SJSA1 (cell line): ENCODE data around the gene SLC17A9. TPM values are rescaled to one million over a fixed set of nuclear protein-coding genes. Genes with fewer than 3 reads are reported as not detected.

Experiments used
- DNase-seq, 2 experiments: peaks; one replicate each; pipeline ENCODE4 v3.0.0-alpha.2; 2015 to 2020; ENCODE audit warnings: low spot score in 2 of 2, low read depth in 1 of 2
- H3K27ac ChIP-seq: fragments of 250-450 bp; sonication (Bioruptor Pico); 2 replicates; pipeline ENCODE4 v1.5.1; 2020; ENCODE audit warnings: mild to moderate bottlenecking, moderate library complexity
- H3K27me3 ChIP-seq: fragments of 250-450 bp; sonication (Bioruptor Pico); replicated peaks from 2 replicates; pipeline ENCODE4 v1.5.1; 2020; ENCODE audit warnings: mild to moderate bottlenecking, moderate library complexity
- H3K36me3 ChIP-seq: fragments of 250-450 bp; sonication (Bioruptor Pico); 2 replicates; pipeline ENCODE4 v1.5.1; 2020; ENCODE audit warnings: mild to moderate bottlenecking
- H3K4me1 ChIP-seq: fragments of 250-450 bp; sonication (Bioruptor Pico); replicated peaks from 2 replicates; pipeline ENCODE4 v1.6.1; 2021; ENCODE audit warnings: mild to moderate bottlenecking
- H3K4me3 ChIP-seq: fragments of 250-450 bp; sonication (Bioruptor Pico); 2 replicates; pipeline ENCODE4 v1.5.1; 2020; ENCODE audit warnings: mild to moderate bottlenecking
- H3K9me3 ChIP-seq: fragments of 250-450 bp; sonication (Bioruptor Pico); replicated peaks from 2 replicates; pipeline ENCODE4 v1.5.1; 2020; ENCODE audit warnings: mild to moderate bottlenecking
- total RNA-seq: library from RNA; depleted of rRNA; stranded (reverse); fragments of >200 nt; shearing (Covaris generic); gene quantifications from 2 replicates; pipeline ENCODE4 v1.2.3, GENCODE V29; 2014

SLC17A9 gene
- total RNA-seq, 1 experiment from 2014 or later = not detected

DNA sequence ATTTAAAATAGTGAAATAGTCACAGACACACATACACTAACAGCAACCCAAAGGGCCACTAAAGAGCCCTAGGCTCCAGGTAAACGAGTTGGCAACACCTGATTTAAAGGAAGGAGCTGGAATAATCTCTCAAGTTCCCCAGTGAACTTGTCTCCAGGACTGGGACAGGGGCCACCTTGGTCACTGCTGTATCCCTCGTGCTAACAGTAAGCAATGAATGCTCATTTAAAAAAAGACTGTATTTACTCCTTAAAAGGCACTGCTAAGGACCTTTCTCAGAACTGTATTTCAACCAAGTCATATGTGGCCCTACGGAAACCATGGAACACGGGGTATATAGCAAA lies 27.5 kb upstream of the SLC17A9 start:
- peaks cover 60% of the 10 kb centered on the region for H3K4me1 ChIP-seq
- no peaks in the 10 kb centered on the region for H3K27me3 ChIP-seq
- peak overlapping the region; percentile 92 for H3K4me3 ChIP-seq
- H3K36me3 ChIP-seq = peaks cover 27% of the 10 kb centered on the region
- peak overlapping the region; percentile 85 for H3K27ac ChIP-seq
- no peaks in the 10 kb centered on the region for H3K9me3 ChIP-seq
- DNase-seq = no peak

DNA sequence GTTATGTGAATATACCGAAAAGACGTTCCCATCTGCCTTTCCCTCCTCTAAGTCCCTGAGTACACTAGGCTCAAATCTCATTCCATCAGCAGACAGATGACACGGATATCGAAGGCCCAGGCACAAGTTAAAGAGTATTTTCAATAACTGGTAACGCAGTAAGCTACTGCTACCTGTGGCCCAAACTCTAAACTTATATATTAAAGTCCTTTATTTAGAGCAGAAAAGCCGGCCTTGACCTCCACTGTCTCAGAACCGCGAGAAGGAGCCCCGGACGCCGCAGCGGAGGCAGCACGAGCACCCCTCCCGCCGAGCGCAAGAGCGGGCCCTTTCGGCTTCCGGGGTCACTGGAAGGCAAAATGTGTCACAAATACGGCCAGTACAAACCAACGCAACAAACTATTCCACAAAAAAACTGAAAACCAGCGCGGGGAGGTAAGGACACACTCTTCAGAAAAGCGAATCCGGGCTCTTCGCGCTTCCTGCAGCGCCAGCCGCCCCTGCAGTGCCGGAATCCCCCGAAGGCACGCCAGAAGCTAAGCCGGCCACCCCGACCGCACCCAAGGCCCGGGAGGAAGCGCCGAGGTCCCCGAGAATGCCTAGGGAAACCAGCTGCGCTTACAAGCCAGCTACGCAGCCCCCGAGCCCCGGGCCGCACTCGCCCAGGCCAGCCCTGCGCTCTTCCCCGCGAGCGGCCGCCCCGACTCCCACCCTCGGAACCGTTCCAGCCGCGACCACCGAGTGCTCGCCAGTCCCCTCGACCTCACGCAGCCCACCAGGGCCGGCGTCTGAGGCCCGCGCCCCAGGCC lies 26.9 kb upstream of the SLC17A9 start:
- no peaks in the 10 kb centered on the region for H3K9me3 ChIP-seq
- peak overlapping the region; percentile 85 for H3K27ac ChIP-seq
- H3K4me3 ChIP-seq = peak overlapping the region; percentile 92
- peak in 1 of 2 experiments; percentile 60 for DNase-seq
- H3K4me1 ChIP-seq = peaks cover 66% of the 10 kb centered on the region
- H3K27me3 ChIP-seq = no peaks in the 10 kb centered on the region
- H3K36me3 ChIP-seq = peaks cover 26% of the 10 kb centered on the region

DNA sequence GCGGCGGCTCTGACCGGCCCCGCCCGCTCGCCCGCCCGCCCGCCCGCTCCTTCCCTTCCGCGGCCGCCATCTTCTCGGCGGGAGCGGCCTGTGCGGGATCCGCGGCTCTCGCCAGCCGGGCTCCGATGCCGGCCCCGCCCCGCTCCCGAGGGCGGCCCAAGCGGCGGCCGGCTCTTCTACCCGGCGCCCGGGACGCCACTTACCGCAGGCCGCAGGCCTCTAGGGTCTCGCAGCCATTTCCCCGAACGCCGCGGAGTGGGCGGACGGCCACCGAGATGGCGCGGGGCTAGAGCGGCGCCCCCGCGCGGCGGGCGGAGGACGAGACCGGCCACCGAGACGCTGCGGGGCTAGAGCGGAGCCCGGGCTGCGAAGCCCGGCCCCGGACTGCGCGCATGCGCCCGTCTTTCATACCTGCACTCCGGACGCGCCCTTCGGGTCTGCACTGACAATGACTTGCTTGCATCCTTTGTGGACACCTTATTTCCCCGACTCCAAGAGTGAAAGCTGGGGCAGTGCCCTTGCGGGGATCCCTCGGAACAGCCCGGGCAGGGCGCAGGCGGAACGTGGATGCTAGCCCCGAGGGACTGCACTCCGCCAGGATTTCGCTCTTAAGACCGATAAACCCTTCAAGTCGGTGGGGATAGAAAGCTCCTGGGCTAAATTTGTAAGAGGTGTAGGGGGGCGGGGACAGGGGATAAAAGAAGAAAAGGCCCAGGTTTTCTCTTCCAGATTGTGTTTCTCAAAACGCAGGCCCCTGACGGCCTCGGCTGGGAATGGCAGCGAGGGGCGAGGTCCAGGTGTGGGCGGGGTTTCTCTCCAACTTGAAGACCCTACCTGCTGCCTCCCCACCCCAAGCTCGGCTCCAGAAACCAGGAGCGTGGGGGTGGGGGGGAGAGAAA lies 26.0 kb upstream of the SLC17A9 start, which contains the start of gene DIDO1:
Gene DIDO1 (minus strand): TSS at position 277 of the 899 bp plus-strand sequence.
- peaks cover 22% of the 10 kb centered on the region for H3K36me3 ChIP-seq
- H3K27ac ChIP-seq = peak within 1 kb of the TSS; percentile 85
- peak within 1 kb of the TSS; percentile 92 for H3K4me3 ChIP-seq
- DNase-seq = peak; percentile 83 to 88
- no peaks in the 10 kb centered on the region for H3K9me3 ChIP-seq
- no peaks in the 10 kb centered on the region for H3K27me3 ChIP-seq
- peaks cover 64% of the 10 kb centered on the region for H3K4me1 ChIP-seq

DNA sequence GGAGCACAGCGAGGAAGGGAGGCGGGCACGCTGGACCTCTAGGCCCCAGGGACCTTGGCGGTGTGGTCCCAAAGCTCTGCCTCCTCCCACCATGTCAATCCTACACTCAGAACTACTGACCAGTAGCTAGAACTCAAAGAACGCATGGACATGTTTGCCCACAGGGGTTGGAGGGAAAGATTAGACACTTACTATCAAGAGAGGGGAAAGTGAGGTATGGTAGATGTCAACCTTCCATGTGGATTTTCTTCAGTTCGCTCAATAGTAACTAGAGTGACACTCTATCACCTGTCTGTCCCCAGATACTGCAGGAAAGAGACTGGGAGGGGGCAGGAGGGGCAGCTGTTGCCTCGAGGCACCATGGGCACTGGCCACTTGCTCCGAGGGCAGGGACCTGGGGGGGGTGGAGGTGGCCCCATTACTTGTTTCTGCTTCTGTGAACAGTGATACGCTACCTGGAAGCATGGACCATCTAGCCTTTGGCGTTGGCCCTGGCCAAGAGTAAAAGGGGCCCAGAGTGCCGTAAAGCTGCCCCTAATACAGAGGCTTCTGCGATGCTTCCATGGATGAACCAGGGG lies 25.3 kb upstream of the SLC17A9 start:
- no peak for DNase-seq
- Histone ChIP-seq H3K4me1 (peaks cover 64% of the 10 kb centered on the region), H3K9me3 (no peaks in the 10 kb centered on the region), H3K27ac (no peak overlapping the region), H3K27me3 (no peaks in the 10 kb centered on the region), H3K4me3 (peak overlapping the region; percentile 92; the same call in 1 of the 2 replicates), H3K36me3 (peaks cover 22% of the 10 kb centered on the region)

DNA sequence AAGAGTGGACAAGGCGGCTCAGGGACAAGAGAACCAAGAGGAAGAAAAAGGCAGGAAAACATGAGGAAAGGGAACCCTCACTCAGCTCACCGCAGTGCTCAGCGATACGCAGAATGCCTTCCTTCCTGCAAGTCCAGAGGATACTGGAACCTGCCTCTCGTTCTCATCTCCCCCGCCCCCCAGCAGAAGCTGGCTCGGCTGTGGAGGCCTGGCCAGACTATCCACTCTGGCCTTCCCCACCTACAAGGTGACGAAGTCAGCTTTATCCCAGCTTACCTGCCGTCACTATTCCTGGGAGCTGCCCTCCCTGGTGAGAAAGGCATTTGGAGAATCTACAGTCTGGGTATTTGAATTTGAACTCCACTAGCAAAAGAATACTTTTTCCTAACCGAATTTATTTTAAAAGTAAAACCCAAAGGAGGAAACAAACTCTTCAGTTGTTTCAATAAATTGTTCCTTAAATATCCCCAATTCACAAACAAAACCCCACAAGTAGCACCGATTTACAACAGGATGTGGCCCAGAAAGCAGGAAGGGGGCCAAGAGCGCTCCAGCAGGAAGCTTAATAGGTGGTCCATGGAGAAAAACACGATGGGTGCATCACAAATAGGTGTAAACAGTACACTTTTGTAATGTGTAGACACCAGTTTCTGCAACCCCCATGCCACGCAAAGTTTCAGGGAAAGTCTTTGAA lies 24.1 kb upstream of the SLC17A9 start:
- Histone ChIP-seq H3K27me3 (no peaks in the 10 kb centered on the region), H3K4me3 (peak overlapping the region; percentile 33), H3K9me3 (no peaks in the 10 kb centered on the region), H3K36me3 (peaks cover 32% of the 10 kb centered on the region), H3K27ac (peak overlapping the region; percentile 82), H3K4me1 (peaks cover 57% of the 10 kb centered on the region)
- DNase-seq = peak; percentile 82 to 83

DNA sequence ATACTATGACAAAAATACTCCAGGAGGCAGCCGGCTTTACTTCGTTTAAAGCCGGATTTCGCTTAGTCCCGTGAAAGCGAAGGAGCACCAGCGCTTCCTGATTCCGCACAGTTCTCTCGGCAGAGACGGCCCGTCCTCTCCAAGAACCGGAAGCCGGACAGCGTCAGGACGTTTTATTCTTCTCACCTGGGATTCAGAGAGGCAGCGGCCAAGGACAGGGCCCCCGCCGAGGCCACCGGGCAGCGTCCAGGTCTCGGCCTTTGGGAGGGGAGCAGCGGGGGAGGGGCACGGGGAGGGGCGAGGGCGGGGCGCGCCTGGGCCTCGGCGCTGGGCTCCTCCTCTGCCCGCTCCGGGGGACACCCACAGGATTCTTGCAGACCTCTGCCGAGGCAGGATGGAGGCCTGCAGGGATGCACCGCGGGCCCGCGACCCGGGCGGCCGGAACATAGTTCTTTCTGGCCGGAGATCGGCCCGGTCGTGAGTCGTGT lies 23.4 kb upstream of the SLC17A9 start:
- Histone ChIP-seq H3K27me3 (no peaks in the 10 kb centered on the region), H3K36me3 (peaks cover 39% of the 10 kb centered on the region), H3K9me3 (no peaks in the 10 kb centered on the region), H3K4me1 (peaks cover 50% of the 10 kb centered on the region), H3K4me3 (peak overlapping the region; percentile 33), H3K27ac (peak overlapping the region; percentile 82)
- peak; percentile 73 to 79 for DNase-seq

DNA sequence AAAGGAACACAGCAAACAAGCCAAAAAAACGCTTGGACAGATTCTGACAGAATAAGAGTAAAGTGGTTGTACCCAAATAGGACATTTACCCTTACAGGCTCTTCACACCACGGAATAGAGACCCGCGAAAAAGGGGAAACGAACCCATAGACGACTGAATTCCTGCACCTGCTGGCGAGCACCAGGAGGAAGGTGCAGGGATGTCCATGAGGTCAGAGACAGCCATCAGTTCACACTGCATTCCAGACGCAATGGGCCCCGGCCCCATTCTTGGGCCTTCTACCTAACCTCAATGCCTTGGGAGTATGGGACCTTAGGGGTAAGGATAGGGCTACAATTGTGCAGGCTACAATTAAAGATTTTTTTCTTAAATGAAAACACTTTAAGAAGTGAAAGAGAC lies 21.0 kb upstream of the SLC17A9 start:
- Histone ChIP-seq H3K36me3 (peaks cover 48% of the 10 kb centered on the region), H3K4me3 (no peak overlapping the region), H3K27ac (no peak overlapping the region), H3K4me1 (peaks cover 45% of the 10 kb centered on the region), H3K27me3 (no peaks in the 10 kb centered on the region), H3K9me3 (no peaks in the 10 kb centered on the region)
- no peak for DNase-seq

DNA sequence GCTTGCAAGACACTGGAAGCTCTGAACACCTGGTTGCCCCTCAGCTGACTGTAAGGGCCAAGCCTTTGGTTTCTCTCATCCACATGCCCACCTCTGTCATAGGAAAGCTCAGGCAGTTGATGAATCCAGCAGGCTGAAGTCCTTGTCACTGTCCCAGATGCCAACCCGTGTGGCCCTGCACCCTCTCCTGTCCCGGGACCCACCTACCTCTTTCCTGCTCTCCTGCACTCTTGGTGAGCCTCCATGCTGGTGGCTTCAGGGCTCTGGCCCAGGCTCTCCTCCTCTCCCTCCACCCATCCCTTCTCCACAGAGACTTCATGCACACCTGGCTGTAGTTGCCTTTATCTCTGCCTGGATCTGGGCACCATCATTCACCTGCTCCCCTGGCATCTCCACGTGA lies 18.5 kb upstream of the SLC17A9 start:
- Histone ChIP-seq H3K9me3 (no peaks in the 10 kb centered on the region), H3K27me3 (no peaks in the 10 kb centered on the region), H3K27ac (no peak overlapping the region), H3K4me1 (peaks cover 26% of the 10 kb centered on the region), H3K4me3 (no peak overlapping the region), H3K36me3 (peaks cover 42% of the 10 kb centered on the region)
- no peak for DNase-seq

DNA sequence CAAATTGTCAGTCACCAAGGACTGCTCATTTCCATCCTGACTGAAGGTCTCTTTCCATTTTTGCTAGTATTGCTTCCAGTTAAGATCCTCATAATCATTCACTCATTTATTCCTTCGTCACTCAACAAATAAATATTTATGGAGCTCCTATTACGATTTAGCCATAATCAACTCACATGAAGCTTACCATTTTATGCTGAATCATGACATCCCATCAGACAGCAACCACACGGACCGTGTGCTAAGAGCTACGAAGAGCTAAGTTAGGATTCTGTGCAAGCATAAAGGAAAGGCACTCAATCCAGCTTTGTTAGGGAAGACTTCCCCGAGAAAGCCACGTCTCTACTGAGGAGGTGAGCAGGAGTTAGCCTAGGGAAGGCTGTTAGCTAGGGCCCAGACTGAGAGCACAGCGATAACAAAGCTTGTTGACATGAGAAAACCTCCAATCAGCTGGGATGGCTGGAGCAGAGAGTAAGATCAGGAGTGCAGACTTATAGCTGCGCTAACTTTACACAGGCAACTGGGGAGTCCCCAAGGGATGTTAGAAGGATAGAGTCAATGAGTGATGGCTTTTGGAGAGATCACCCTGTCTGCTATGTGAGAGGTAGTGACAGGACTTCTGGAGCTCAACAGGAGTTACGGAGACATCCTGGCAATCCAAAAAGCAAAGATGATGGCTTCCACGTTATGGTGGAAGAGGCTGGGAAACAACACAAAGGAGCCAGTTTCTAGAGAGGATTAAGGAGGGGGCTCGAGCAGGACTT lies 17.1 kb upstream of the SLC17A9 start:
- DNase-seq = no peak
- no peak overlapping the region for H3K27ac ChIP-seq

DNA sequence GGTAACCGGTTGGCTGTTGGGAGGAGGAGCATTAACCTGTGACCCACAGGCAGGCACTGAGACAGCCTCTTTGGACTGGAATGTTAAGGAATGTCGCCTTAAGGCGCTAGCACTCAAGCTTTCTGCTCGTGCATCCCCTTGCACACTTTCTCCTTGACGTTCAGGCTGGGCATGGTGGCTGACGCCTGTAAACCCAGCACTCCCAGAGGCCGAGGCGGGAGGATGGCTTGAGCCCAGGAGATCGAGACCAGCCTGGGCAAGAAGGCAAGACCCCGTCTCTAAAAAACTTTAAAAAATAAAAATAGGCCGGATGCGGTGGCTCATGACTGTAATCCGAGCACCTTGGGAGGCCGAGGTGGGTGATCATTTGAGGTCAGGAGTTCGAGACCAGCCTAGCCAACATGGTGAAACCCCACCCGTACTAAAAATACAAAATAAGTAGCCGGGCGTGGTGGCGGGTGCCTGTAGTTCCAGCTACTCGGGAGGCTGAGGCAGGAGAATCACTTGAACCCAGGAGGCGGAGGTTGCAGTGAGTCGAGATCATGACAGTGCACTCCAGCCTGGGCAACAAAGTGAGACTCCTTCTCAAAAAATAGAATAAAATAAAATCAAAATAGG lies 16.4 kb upstream of the SLC17A9 start:
- Histone ChIP-seq H3K4me3 (peak overlapping the region; percentile 83), H3K27me3 (no peaks in the 10 kb centered on the region), H3K36me3 (peaks cover 47% of the 10 kb centered on the region), H3K4me1 (peaks cover 14% of the 10 kb centered on the region; the same call in 1 of the 2 replicates), H3K9me3 (no peaks in the 10 kb centered on the region), H3K27ac (no peak overlapping the region)
- DNase-seq = no peak

More for the DNA sequence above, 17.1 kb upstream of the SLC17A9 start:
- Histone ChIP-seq H3K9me3 (no peaks in the 10 kb centered on the region), H3K4me3 (no peak overlapping the region), H3K36me3 (peaks cover 42% of the 10 kb centered on the region), H3K4me1 (peaks cover 20% of the 10 kb centered on the region), H3K27me3 (no peaks in the 10 kb centered on the region)

DNA sequence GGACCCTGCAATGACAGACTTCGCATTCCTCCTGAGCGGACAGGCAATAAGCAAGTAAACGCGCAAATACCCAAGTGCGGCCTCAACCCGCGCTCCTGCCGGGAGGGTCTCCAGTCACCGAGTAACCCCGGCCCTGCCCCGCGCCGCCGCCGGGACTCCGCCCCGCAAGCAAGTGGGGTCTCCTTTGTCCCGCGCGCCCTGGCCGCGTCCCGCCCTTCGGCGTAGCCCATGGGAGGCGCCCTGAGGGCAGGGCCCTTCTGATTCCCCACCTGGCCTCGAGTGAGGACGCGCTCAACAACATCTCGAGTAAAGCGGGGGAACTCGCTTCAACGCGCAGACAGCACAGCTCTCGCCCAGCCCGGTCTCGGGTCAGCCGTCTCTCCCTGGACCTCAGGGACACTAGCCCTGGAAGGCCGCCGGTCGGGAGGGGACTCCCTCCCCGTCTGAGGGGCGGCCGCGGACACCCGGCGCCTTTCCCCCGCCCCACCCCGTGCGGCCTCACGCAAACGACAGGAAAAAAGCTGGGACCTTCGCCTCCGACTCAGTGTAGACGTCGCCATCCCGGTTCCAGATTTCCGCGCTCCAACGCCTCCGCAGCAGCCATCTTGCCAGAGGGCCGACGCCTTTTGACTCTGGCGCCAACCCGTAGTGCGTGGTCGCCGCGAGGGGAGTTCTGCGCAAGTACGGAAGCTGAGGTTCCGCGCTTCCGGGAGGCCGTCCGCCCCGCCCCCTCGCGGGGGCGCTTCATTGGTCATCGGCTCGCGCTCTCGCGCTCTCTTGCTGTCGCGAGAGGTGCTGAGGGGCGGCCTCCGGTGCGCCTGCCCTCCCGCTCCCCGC lies 15.0 kb upstream of the SLC17A9 start:
- Histone ChIP-seq H3K9me3 (no peaks in the 10 kb centered on the region), H3K4me1 (peaks cover 14% of the 10 kb centered on the region; the same call in 1 of the 2 replicates), H3K4me3 (peak overlapping the region; percentile 83), H3K27me3 (no peaks in the 10 kb centered on the region), H3K36me3 (peaks cover 59% of the 10 kb centered on the region), H3K27ac (peak overlapping the region; percentile 83)
- peak; percentile 96 to 97 for DNase-seq
